Heart right ventricle (tissue), 16 donors: ENCODE results near the gene ADARB2. TPM values are rescaled to one million over a fixed set of nuclear protein-coding genes. Genes with fewer than 3 reads are reported as not detected.
A peak's percentile ranks its signal among the peaks of the same experiment; 100 is the strongest.

ENCODE experiments used
- ATAC-seq, 8 donors: fragments of 200-7000 bp; cut with Tn5 transposase; one replicate each; pipeline ENCODE4 v1.9.1; 2020; ENCODE audit warnings: mild to moderate bottlenecking in 8 of 8, moderate library complexity in 8 of 8, moderate number of reproducible peaks in 1 of 8
- DNase-seq, 2 donors: peaks; one replicate each; pipeline ENCODE4 v3.0.0-alpha.2; 2020
- H3K27ac ChIP-seq, 10 donors: fragments of 200-600 bp; sonication (generic) in 2 of 10; one replicate each; pipeline versions ENCODE4 v1.5.0 to v1.8.0; 2020 to 2022; ENCODE audit warnings: mild to moderate bottlenecking in 3 of 10
- H3K27me3 ChIP-seq, 7 donors: fragments of 200-600 bp; one replicate each; pipeline ENCODE4 v1.8.0; 2021 to 2022; ENCODE audit warnings: mild to moderate bottlenecking in 2 of 7
- H3K36me3 ChIP-seq, 9 donors: fragments of 200-600 bp; sonication (generic) in 1 of 9; one replicate each; pipeline versions ENCODE4 v1.5.0 to v1.8.0; 2020 to 2022; ENCODE audit warnings: mild to moderate bottlenecking in 2 of 9
- H3K4me1 ChIP-seq, 9 donors: fragments of 200-600 bp; sonication (generic) in 1 of 9; one replicate each; pipeline versions ENCODE4 v1.5.0 to v1.8.0; 2020 to 2022; ENCODE audit warnings: mild to moderate bottlenecking in 4 of 9
- H3K4me3 ChIP-seq, 10 donors: fragments of 200-600 bp; sonication (generic) in 2 of 10; one replicate each; pipeline versions ENCODE4 v1.5.0 to v1.8.0; 2020 to 2022; ENCODE audit warnings: mild to moderate bottlenecking in 7 of 10, moderate library complexity in 2 of 10
- H3K9me3 ChIP-seq, 11 donors: fragments of 200-600 bp in 10 of 11; sonication (generic) in 2 of 11; one replicate each; pipeline versions ENCODE4 v1.5.0 to v1.8.0; 2013 to 2022; ENCODE audit warnings: mild to moderate bottlenecking in 2 of 11, control low read depth in 1 of 11, moderate library complexity in 1 of 11
- WGBS, 2 donors: extraction: QIAGEN DNeasy Blood & Tissue Kit; methylation state at CpG; one replicate each; pipeline ENCODE4 v1.1.7; 2013; ENCODE audit warnings: inconsistent platforms in 1 of 2; 5-methylcytosine and 5-hydroxymethylcytosine counted together
- intact Hi-C, 10 donors: fragments of 100-400 bp; cut with DNase I; formaldehyde crosslinking; loops; one replicate each; pipeline versions ENCODE4 v1.11.1 to v1.14.2; 2022
- polyA plus RNA-seq, 2 donors: library from polyadenylated mRNA; stranded (reverse); fragments of 200-250 nt; gene quantifications; one replicate each; pipeline ENCODE4 v1.2.3, GENCODE V29; 2013
- total RNA-seq, 10 donors: library from RNA; stranded (reverse); fragmentation: NEBNext Ultra II Directional in 3 of 10; extraction: Animal tissue kit (Norgen Biotek cat#: 25700) in 3 of 10; gene quantifications; one replicate each; pipeline versions ENCODE4 v1.2.1 to v1.2.4, GENCODE V29; 2021 to 2023
- TF ChIP-seq, protein P1 (sequence below), 9 donors: fragments of 200-600 bp; sonication (generic) in 2 of 9; IDR thresholded peaks; one replicate each; pipeline versions ENCODE4 v1.5.0 to v1.8.0; 2021 to 2022; ENCODE audit warnings: antibody characterized with exemption in 9 of 9, mild to moderate bottlenecking in 5 of 9, moderate library complexity in 1 of 9
- donor health status: Arrhythmogenic right ventricular cardiomyopathy.
- donor health status: ischemic (EF 13 %, LVEDD 7.1; RV severe dilation, severe dysfunction).
- donor health status: healthy with polysubstance abuse.
- donor health status: DM: no; HTN: yes; CAD: no.
- donor health status: DM: no; HTN: no; CAD: no.
- donor health status: ischemic (EF 25% LVEDD 6.9; RV normal size, moderate dysfunction).
- donor health status: ischemic (EF 25% LVEDD 5.7; RV mildly dilated, moderate dysfunction).
- donor health status: healthy.
- donor health status: DM: yes; HTN: yes; CAD: no.
- donor health status: Ischemic cardiomyopathy.
- donor health status: ischemic (EF 35%, LVEDD 5.7; RV mildly dilated, moderate dysfunction).
- donor health status: nonischemic (EF 11% LVEDD 7.7; RV severe dilation, severe dysfunction).
- donor health status: DM: yes; HTN: yes; CAD: no.
- donor health status: PGD.
- donor health status: ischemic (EF 29% LVEDD 5.4; RV normal size, mild dysfunction).
- donor health status: nonischemic (EF 23%, LVEDD 6.1; RV moderate dilation, normal function).

The ADARB2 gene
- total and polyA plus RNA-seq, 12 donors, result 0.08 to 0.47 (median 0.17) TPM; not detected in 2

GRCh38 chr10:1185911-1186682 lies 551.2 kb downstream of the ADARB2 start:
- WGBS, 2 donors, result 87% methylated on average over 24 of the region's 24 CpGs
- ATAC-seq (peak in 1 of 8 donors; percentile 15), DNase-seq (no peak)
- TF ChIP-seq, protein P1, sequence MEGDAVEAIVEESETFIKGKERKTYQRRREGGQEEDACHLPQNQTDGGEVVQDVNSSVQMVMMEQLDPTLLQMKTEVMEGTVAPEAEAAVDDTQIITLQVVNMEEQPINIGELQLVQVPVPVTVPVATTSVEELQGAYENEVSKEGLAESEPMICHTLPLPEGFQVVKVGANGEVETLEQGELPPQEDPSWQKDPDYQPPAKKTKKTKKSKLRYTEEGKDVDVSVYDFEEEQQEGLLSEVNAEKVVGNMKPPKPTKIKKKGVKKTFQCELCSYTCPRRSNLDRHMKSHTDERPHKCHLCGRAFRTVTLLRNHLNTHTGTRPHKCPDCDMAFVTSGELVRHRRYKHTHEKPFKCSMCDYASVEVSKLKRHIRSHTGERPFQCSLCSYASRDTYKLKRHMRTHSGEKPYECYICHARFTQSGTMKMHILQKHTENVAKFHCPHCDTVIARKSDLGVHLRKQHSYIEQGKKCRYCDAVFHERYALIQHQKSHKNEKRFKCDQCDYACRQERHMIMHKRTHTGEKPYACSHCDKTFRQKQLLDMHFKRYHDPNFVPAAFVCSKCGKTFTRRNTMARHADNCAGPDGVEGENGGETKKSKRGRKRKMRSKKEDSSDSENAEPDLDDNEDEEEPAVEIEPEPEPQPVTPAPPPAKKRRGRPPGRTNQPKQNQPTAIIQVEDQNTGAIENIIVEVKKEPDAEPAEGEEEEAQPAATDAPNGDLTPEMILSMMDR (IDR thresholded peaks at IDR 0.05), result no peak
- no peak overlapping the region for H3K4me3 ChIP-seq
- H3K36me3 ChIP-seq, result no peaks in the 10 kb centered on the region
- H3K4me1 ChIP-seq, result no peaks in the 10 kb centered on the region
- intact Hi-C loops, result no loop called here
- H3K9me3 ChIP-seq, result no peaks in the 10 kb centered on the region
- peaks cover 0 to 51% (median 21%) of the 10 kb centered on the region in 7 donors for H3K27me3 ChIP-seq
- no peak overlapping the region for H3K27ac ChIP-seq

DNA sequence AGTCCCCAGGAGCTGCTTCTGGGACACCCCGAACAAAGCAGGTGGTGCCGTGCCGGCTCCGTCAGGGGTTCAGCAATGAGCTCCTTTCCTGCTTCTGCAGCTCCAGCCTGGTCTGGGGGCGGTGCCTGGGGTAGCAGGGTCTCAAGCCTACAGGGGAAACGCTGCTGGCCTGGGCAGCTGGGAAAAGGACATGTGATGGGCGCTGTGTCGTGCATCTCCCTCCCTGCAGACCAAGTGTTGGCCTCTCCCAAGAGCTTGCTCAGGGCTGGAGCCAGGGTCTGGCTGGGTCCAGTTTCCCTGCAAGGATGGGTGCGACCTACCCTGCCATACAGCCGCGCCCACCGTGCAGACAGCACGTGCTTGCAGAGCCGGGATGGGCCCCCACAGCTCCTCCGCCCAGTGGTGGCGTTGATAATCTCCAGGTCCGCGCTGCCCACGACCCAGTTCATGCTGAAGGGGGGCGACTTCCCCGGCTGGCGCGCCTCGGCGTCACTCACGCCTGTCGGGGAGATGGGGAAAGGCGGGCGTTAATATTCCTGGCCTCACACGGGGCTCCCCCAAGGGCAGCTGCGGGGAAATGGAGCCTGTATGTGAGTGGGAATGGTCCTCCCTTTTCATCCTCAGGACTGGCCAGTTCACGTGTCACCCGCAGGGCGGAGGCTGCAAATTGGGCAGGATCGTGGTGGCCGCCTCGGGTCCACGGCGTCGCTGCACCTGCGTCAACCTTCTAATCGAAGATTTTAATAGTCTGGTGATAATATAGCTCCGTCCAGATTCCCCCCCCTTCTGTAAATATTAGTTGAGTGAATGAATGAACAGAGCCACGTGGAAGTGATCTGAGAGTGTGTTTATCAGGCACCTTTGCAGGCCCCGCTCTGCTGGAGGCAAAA lies 552.5 kb downstream of the ADARB2 start:
- intact Hi-C loops, result no loop called here
- no peak overlapping the region for H3K27ac ChIP-seq
- 74 to 75% methylated on average over 45 of the region's 45 CpGs for WGBS, 2 donors
- no peaks in the 10 kb centered on the region for H3K36me3 ChIP-seq
- DNase-seq (no peak), ATAC-seq (no peak)
- no peaks in the 10 kb centered on the region for H3K4me1 ChIP-seq
- TF ChIP-seq, protein P1 (IDR thresholded peaks at IDR 0.05), result no peak
- no peak overlapping the region for H3K4me3 ChIP-seq
- no peaks in the 10 kb centered on the region for H3K9me3 ChIP-seq
- peaks cover 0 to 47% (median 21%) of the 10 kb centered on the region in 7 donors for H3K27me3 ChIP-seq

GRCh38 chr10:1183701-1184100 lies 553.6 kb downstream of the ADARB2 start:
- peaks cover 0 to 46% (median 21%) of the 10 kb centered on the region in 7 donors for H3K27me3 ChIP-seq
- no peaks in the 10 kb centered on the region for H3K9me3 ChIP-seq
- H3K4me1 ChIP-seq, result no peaks in the 10 kb centered on the region
- intact Hi-C loops, result no loop called here
- no peak for DNase-seq
- TF ChIP-seq, protein P1 (IDR thresholded peaks at IDR 0.05), result no peak
- H3K4me3 ChIP-seq, result no peak overlapping the region
- 51 to 61% methylated on average over 12 of the region's 12 CpGs for WGBS, 2 donors
- H3K36me3 ChIP-seq, result no peaks in the 10 kb centered on the region
- no peak overlapping the region for H3K27ac ChIP-seq
- no peak for ATAC-seq

- no peaks in the 10 kb centered on the region for H3K36me3 ChIP-seq
- TF ChIP-seq, protein P1 (IDR thresholded peaks at IDR 0.05), result no peak
- H3K27me3 ChIP-seq, result peaks cover 0 to 46% (median 21%) of the 10 kb centered on the region in 7 donors
- no peaks in the 10 kb centered on the region for H3K4me1 ChIP-seq
- DNase-seq (no peak), ATAC-seq (no peak)
- no peak overlapping the region for H3K27ac ChIP-seq
- no peaks in the 10 kb centered on the region for H3K9me3 ChIP-seq
- intact Hi-C loops, result no loop called here
- 84 to 85% methylated on average over 18 of the region's 18 CpGs for WGBS, 2 donors
- H3K4me3 ChIP-seq, result no peak overlapping the region
These were observed 554.3 kb downstream of the ADARB2 start for GRCh38 chr10:1183033-1183396.
